Measurements from ENCODE around the gene GPAM.
"Not testable (repeated sequence)": the region's sequence is repeated elsewhere in the genome, so short reads cannot be mapped to it uniquely, and the experiment has no call there.

Gene GPAM

GRCh38 chr10:112202076-112202475 is 18.5 kb upstream of the GPAM start:
- Histone ChIP-seq H3K79me2 (ENCODE audit: low read length) (no peaks in the 10 kb centered on the region), H3K27me3 (replicated peaks; ENCODE audit: insufficient read depth, low read length) (no peaks in the 10 kb centered on the region), H3K9me2 (replicated peaks; ENCODE audit: insufficient read depth, low read length) (no peaks in the 10 kb centered on the region), H2AFZ (ENCODE audit: low read length) (no peak overlapping the region), H3K4me2 (ENCODE audit: low read depth, low read length) (no peak overlapping the region), H3K9ac (ENCODE audit: low read length) (no peak overlapping the region), H3K4me1 (ENCODE audit: low read length) (no peaks in the 10 kb centered on the region), H3K27ac (ENCODE audit: low read length) (no peak overlapping the region), H4K20me1 (ENCODE audit: insufficient read depth, low read length) (no peaks in the 10 kb centered on the region), H3K4me3 (ENCODE audit: low read length) (no peak overlapping the region), H3F3A (ENCODE audit: insufficient read depth, low read length) (no peaks in the 10 kb centered on the region), H3K9me3 (replicated peaks; ENCODE audit: insufficient read depth, low read length) (no peaks in the 10 kb centered on the region), H3K36me3 (replicated peaks; ENCODE audit: insufficient read depth, low read length) (no peaks in the 10 kb centered on the region)
- no peak for DNase-seq
- TF ChIP-seq EZH2phosphoT487 (IDR thresholded peaks at IDR 0.05; ENCODE audit: low read length) (no peak), CTCF (IDR thresholded peaks at IDR 0.05; ENCODE audit: low read length) (no peak), EZH2 (optimal IDR thresholded peaks at IDR 0.05; ENCODE audit: low read depth, low read length) (no peak)

DNA sequence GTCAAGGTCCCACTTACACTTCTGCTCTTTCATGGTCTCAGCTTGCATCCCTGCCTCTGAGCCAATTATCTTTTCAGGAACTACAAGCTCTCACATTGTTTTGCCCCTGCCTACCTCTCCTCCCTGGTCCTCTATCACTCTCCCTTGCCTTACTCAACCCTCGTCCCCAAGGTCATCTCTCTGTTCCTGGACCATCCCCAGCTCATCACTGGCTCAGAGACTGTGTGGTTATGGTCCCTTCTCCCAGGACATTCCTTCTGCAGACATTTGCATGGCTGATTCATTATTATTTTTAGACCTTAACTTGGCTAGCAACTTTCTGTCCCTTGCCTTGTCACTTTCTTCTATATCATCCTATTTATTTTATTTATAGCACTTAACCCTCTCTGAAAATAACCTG is 17.8 kb upstream of the GPAM start:
- H3K27ac ChIP-seq (ENCODE audit: low read length): no peak overlapping the region
- no peaks in the 10 kb centered on the region for H3K36me3 ChIP-seq (replicated peaks; ENCODE audit: insufficient read depth, low read length)
- H3K4me2 ChIP-seq (ENCODE audit: low read depth, low read length): no peak overlapping the region
- no peaks in the 10 kb centered on the region for H3K79me2 ChIP-seq (ENCODE audit: low read length)
- no peaks in the 10 kb centered on the region for H3K4me1 ChIP-seq (ENCODE audit: low read length)
- no peak overlapping the region for H3K9ac ChIP-seq (ENCODE audit: low read length)
- no peak for DNase-seq
- TF ChIP-seq EZH2 (optimal IDR thresholded peaks at IDR 0.05; ENCODE audit: low read depth, low read length): no peak
- no peak overlapping the region for H2AFZ ChIP-seq (ENCODE audit: low read length)
- no peaks in the 10 kb centered on the region for H4K20me1 ChIP-seq (ENCODE audit: insufficient read depth, low read length)
- H3K27me3 ChIP-seq (replicated peaks; ENCODE audit: insufficient read depth, low read length): no peaks in the 10 kb centered on the region
- H3K9me3 ChIP-seq (replicated peaks; ENCODE audit: insufficient read depth, low read length): no peaks in the 10 kb centered on the region
- no peak overlapping the region for H3K4me3 ChIP-seq (ENCODE audit: low read length)
- H3F3A ChIP-seq (ENCODE audit: insufficient read depth, low read length): no peaks in the 10 kb centered on the region
- H3K9me2 ChIP-seq (replicated peaks; ENCODE audit: insufficient read depth, low read length): no peaks in the 10 kb centered on the region

DNA sequence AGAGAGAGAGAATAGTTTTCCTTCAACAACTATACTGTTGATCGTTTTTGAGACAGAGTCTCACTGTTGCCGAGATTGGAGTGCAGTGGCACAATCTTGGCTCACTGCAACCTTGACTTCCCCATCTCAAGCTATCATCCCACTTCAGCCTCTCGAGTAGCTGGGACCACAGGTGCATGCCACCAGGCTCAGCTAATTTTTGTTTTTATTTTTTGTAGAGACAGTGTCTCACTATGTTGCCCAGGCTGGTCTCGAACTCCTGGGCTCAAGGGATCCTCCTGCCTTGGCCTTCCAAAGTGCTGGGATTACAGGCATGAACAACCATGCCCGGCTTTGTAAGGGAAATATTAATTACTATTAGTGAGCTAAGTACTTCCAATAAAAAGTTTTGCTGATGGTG is 16.7 kb upstream of the GPAM start:
- H3K79me2 ChIP-seq (ENCODE audit: low read length); H3K9me3 ChIP-seq (replicated peaks; ENCODE audit: insufficient read depth, low read length); H3K9me2 ChIP-seq (replicated peaks; ENCODE audit: insufficient read depth, low read length); H2AFZ ChIP-seq (ENCODE audit: low read length); H3K36me3 ChIP-seq (replicated peaks; ENCODE audit: insufficient read depth, low read length); H3K9ac ChIP-seq (ENCODE audit: low read length); DNase-seq; H3K27ac ChIP-seq (ENCODE audit: low read length); H3K27me3 ChIP-seq (replicated peaks; ENCODE audit: insufficient read depth, low read length); H4K20me1 ChIP-seq (ENCODE audit: insufficient read depth, low read length); H3K4me3 ChIP-seq (ENCODE audit: low read length); H3K4me1 ChIP-seq (ENCODE audit: low read length); H3F3A ChIP-seq (ENCODE audit: insufficient read depth, low read length); H3K4me2 ChIP-seq (ENCODE audit: low read depth, low read length): not testable (repeated sequence)

- H2AFZ ChIP-seq (ENCODE audit: low read length); H3K36me3 ChIP-seq (replicated peaks; ENCODE audit: insufficient read depth, low read length); H3K9me2 ChIP-seq (replicated peaks; ENCODE audit: insufficient read depth, low read length); H3K4me2 ChIP-seq (ENCODE audit: low read depth, low read length); H3K9ac ChIP-seq (ENCODE audit: low read length); H3K4me1 ChIP-seq (ENCODE audit: low read length); DNase-seq; H3K27me3 ChIP-seq (replicated peaks; ENCODE audit: insufficient read depth, low read length); H3K27ac ChIP-seq (ENCODE audit: low read length); H3K79me2 ChIP-seq (ENCODE audit: low read length); H3K9me3 ChIP-seq (replicated peaks; ENCODE audit: insufficient read depth, low read length); H3F3A ChIP-seq (ENCODE audit: insufficient read depth, low read length); H3K4me3 ChIP-seq (ENCODE audit: low read length); H4K20me1 ChIP-seq (ENCODE audit: insufficient read depth, low read length): not testable (repeated sequence)
These were observed 14.1 kb upstream of the GPAM start for GRCh38 chr10:112197662-112198061.

DNA sequence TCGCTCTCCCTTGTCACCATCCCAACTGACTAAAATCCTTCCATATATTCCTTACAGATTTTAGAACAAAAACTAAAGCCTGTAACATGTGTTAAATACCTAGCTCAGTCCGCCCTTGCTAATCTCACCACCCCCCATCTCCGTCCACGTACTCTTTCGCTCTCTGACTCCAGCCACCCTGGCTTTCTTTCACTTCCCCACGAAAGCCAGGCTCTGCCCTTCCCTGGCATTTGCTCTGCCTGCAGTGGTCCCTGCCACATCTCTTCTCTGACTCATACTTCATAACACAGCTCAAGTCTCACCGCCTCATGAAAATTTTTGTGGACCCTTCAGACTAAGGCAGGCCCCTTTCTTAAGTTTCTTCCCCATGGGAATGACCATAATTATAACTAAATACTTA is 11.7 kb upstream of the GPAM start:
- Histone ChIP-seq H3K9me3 (replicated peaks; ENCODE audit: insufficient read depth, low read length) (no peaks in the 10 kb centered on the region), H3K4me3 (ENCODE audit: low read length) (no peak overlapping the region), H3K9ac (ENCODE audit: low read length) (no peak overlapping the region), H3K9me2 (replicated peaks; ENCODE audit: insufficient read depth, low read length) (no peaks in the 10 kb centered on the region), H4K20me1 (ENCODE audit: insufficient read depth, low read length) (no peaks in the 10 kb centered on the region), H3K36me3 (replicated peaks; ENCODE audit: insufficient read depth, low read length) (no peaks in the 10 kb centered on the region), H3K27ac (ENCODE audit: low read length) (no peak overlapping the region), H3F3A (ENCODE audit: insufficient read depth, low read length) (no peaks in the 10 kb centered on the region), H3K4me2 (ENCODE audit: low read depth, low read length) (no peak overlapping the region), H3K27me3 (replicated peaks; ENCODE audit: insufficient read depth, low read length) (no peaks in the 10 kb centered on the region), H3K79me2 (ENCODE audit: low read length) (no peaks in the 10 kb centered on the region), H2AFZ (ENCODE audit: low read length) (no peak overlapping the region), H3K4me1 (ENCODE audit: low read length) (no peaks in the 10 kb centered on the region)
- no peak for TF ChIP-seq EZH2 (optimal IDR thresholded peaks at IDR 0.05; ENCODE audit: low read depth, low read length)
- TF ChIP-seq EZH2phosphoT487 (IDR thresholded peaks at IDR 0.05; ENCODE audit: low read length): no peak
- no peak for TF ChIP-seq CTCF (IDR thresholded peaks at IDR 0.05; ENCODE audit: low read length)
- DNase-seq: no peak

Data from MM.1S (cell line).